Measurements from ENCODE around the gene USH1G.
"Not testable (repeated sequence)": the region's sequence is repeated elsewhere in the genome, so short reads cannot be mapped to it uniquely, and the experiment has no call there.

USH1G gene

GRCh38 chr17:74922694-74923537, at the start of gene USH1G:
TSS of gene USH1G (minus strand) at chr17:74923255. CDS start at chr17:74923073, 182 bp downstream.
- FAIRE-seq, result no peak

- no peak for FAIRE-seq
Observed at GRCh38 chr17:74972107-74972972, 49.3 kb upstream of the USH1G start, which contains the start of gene HID1. TSS of gene HID1 (minus strand) at chr17:74972759. CDS start at chr17:74972656, 103 bp downstream.

GRCh38 chr17:74971842-74972106, 48.7 kb upstream of the USH1G start:
- FAIRE-seq, result no peak

- FAIRE-seq, result no peak
Observed at GRCh38 chr17:74971069-74971841, 48.2 kb upstream of the USH1G start.

GRCh38 chr17:74970395-74970794, 47.3 kb upstream of the USH1G start:
- FAIRE-seq, result no peak

GRCh38 chr17:74969501-74969900, 46.4 kb upstream of the USH1G start:
- FAIRE-seq, result not testable (repeated sequence)

- FAIRE-seq, result no peak
Observed at GRCh38 chr17:74968361-74968780, 45.3 kb upstream of the USH1G start.

- no peak for FAIRE-seq
Observed at GRCh38 chr17:74964988-74965622, 42.0 kb upstream of the USH1G start.

- FAIRE-seq, result no peak
Observed at GRCh38 chr17:74964246-74964761, 41.2 kb upstream of the USH1G start.

GRCh38 chr17:74963656-74964055, 40.6 kb upstream of the USH1G start:
- FAIRE-seq, result no peak

- FAIRE-seq, result no peak
Observed at GRCh38 chr17:74962622-74963394, 39.8 kb upstream of the USH1G start.

- no peak for FAIRE-seq
Observed at GRCh38 chr17:74961657-74962350, 38.7 kb upstream of the USH1G start.

- FAIRE-seq, result no peak
Observed at GRCh38 chr17:74960570-74961342, 37.7 kb upstream of the USH1G start.

GRCh38 chr17:74959826-74960515, 36.9 kb upstream of the USH1G start:
- no peak for FAIRE-seq

GRCh38 chr17:74957935-74958740, 35.1 kb upstream of the USH1G start:
- FAIRE-seq, result no peak

- FAIRE-seq, result no peak
Observed at GRCh38 chr17:74956093-74956492, 33.0 kb upstream of the USH1G start.

- no peak for FAIRE-seq
Observed at GRCh38 chr17:74954665-74955421, 31.8 kb upstream of the USH1G start.

- FAIRE-seq, result no peak
Observed at GRCh38 chr17:74954115-74954514, 31.1 kb upstream of the USH1G start.

Data from colon (tissue), 2 donors.